Activated T-cell treated with anti-CD3 and anti-CD28 coated beads, Interleukin-2, amount 50 U/mL, for 72 hours (primary cell): ENCODE measurements around the gene ZDHHC14. TPM values are rescaled to one million over a fixed set of nuclear protein-coding genes. Genes with fewer than 3 reads are reported as not detected.

Experiments
- ATAC-seq, 2 donors: fragments of 150-1000 bp; cut with Tn5 transposase; replicated peaks in 1 of 2; 2 replicates each; pipeline ENCODE4 v1.10.0; 2021; ENCODE audit warnings: moderate library complexity in 2 of 2, mild to moderate bottlenecking in 1 of 2
- DNase-seq, 2 donors: peaks; one replicate each; pipeline ENCODE4 v3.0.0; 2021 to 2022; ENCODE audit warnings: mixed read lengths in 1 of 2
- H3K27ac Mint-ChIP-seq: one replicate; pipeline ENCODE4 v1.8.0; 2022; ENCODE audit warnings: mild to moderate bottlenecking, moderate library complexity, mixed read lengths
- H3K27me3 Mint-ChIP-seq: one replicate; pipeline ENCODE4 v1.8.0; 2022; ENCODE audit warnings: low read depth, mixed read lengths
- H3K36me3 Mint-ChIP-seq, 2 donors: one replicate each; pipeline ENCODE4 v1.8.0; 2022; ENCODE audit warnings: mixed read lengths in 2 of 2, mild to moderate bottlenecking in 1 of 2; ENCODE audit not compliant: insufficient read depth in 2 of 2
- H3K4me1 Mint-ChIP-seq: one replicate; pipeline ENCODE4 v1.8.0; 2022; ENCODE audit warnings: low read depth, mixed read lengths
- H3K4me3 Mint-ChIP-seq, 2 donors: one replicate each; pipeline ENCODE4 v1.8.0; 2022; ENCODE audit warnings: mild to moderate bottlenecking in 2 of 2, mixed read lengths in 2 of 2, moderate library complexity in 2 of 2
- H3K9me3 Mint-ChIP-seq, 2 donors: one replicate each; pipeline ENCODE4 v1.8.0; 2022; ENCODE audit warnings: mixed read lengths in 2 of 2
- total RNA-seq, 2 donors: library from RNA; stranded (reverse); gene quantifications; one replicate each; pipeline ENCODE4 v1.2.3, GENCODE V29; 2022

ZDHHC14 gene
- total RNA-seq, 2 donors from 2014 or later = 10.3 to 15.4 TPM

DNA sequence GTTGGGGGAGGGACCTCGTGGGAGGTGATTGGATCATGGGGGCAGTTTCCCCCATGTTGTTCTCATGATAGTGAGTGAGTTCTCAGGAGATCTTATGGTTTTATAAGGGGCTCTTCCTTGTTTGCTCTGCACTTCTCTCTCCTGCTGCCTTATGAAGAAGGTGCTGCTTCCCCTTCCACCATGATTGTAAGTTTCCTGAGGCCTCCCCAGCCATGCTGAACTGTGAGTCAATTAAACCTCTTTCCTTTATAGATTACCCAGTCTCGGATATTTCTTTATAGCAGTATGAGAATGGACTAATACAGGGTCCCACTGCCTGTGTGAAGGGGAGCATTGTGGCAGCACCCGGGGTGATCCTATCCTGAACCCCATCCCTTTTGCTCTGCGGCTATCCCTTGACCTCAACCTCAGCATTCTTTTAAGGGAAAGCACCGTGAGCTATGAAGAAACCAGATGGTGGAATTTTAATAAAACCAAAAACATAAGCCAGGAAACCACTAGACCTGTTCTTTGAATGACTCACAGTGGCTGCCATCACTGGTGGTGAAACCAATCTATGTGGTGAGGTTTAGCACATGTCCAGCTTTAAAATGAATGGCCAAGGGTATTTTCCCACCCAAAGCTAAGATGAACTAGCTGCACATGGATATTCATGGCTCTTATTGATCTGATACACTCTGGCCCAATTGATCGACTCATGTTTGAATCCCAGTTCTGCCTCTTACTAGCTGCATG, 62.2 kb downstream of the ZDHHC14 start:
- Mint-ChIP-seq H3K4me3 (peak overlapping the region; percentile 24 to 29), H3K27me3 (peaks cover 11% of the 10 kb centered on the region), H3K27ac (peak overlapping the region; percentile 31), H3K4me1 (peaks cover 46% of the 10 kb centered on the region), H3K36me3 (peaks cover 12 to 28% of the 10 kb centered on the region in 2 donors), H3K9me3 (peaks cover 5 to 8% of the 10 kb centered on the region in 2 donors)
- DNase-seq = peak; percentile 26 to 37
- peak; percentile 79 to 86 for ATAC-seq

DNA sequence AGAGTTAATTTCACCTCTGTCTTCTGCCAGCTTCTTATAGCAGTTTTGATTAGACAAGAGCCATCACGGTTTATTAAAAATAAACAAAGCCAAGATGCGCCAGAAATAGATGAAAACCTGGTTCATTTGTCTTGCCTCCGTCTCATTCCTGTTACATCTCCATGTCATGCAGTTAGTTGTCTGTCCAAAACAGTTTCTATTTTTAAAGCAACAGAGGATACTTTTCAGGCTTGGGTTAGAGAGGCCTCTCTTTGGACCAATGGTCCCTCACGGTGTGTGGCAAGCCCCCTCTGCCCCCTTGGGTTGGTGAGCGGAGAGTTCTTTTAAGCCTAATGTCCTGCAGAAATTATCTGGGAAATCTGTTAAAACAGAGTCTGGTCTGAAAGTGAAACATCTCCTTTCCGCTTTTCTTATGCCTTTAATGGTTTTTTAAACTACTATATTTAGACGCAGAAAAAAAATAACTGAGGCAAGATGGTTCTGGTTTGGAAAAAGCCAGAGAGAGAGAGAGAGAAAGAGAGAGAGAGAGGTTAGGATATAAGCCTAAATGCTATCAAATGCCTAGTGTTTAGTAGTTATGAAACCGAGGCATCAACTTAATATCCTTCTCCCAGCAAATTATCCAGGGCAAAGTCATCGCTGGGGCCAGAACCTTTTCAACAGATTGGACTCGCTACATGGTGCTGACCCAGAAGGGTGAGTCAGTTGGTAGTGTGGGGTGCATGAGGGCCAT, 64.5 kb downstream of the ZDHHC14 start:
- Mint-ChIP-seq H3K36me3 (peaks cover 9 to 28% of the 10 kb centered on the region in 2 donors), H3K27me3 (no peaks in the 10 kb centered on the region), H3K4me3 (no peak overlapping the region), H3K4me1 (peaks cover 36% of the 10 kb centered on the region), H3K27ac (no peak overlapping the region), H3K9me3 (peaks cover 5 to 8% of the 10 kb centered on the region in 2 donors)
- DNase-seq (no peak), ATAC-seq (no peak)

DNA sequence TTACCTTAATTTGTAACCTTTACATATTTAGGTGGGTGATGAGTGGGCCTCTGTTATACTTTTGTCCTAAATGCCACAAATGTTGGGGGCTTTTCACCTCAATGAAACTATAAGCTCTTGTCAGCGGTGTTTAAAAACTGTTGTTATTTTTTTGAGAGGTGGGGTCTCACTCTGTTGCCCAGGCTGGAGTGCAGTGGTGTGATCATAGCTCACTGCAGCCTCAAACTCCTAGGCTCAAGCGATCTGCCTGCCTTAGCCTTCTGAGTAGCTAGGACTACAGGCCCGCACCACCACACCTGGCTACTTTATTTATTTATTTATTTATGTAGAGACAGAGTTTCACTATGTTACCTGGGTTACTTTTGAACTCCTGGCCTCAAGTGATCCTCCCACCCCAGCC, 66.7 kb downstream of the ZDHHC14 start:
- no peak for ATAC-seq
- Mint-ChIP-seq H3K36me3 (peaks cover 6% of the 10 kb centered on the region in 2 donors), H3K27me3 (no peaks in the 10 kb centered on the region), H3K27ac (no peak overlapping the region), H3K4me1 (peaks cover 16% of the 10 kb centered on the region), H3K4me3 (no peak overlapping the region), H3K9me3 (peaks cover 4 to 8% of the 10 kb centered on the region in 2 donors)
- no peak for DNase-seq

- Mint-ChIP-seq H3K4me1 (no peaks in the 10 kb centered on the region), H3K27ac (no peak overlapping the region), H3K9me3 (no peaks in the 10 kb centered on the region), H3K27me3 (no peaks in the 10 kb centered on the region), H3K36me3 (no peaks in the 10 kb centered on the region), H3K4me3 (no peak overlapping the region)
- DNase-seq (no peak), ATAC-seq (no peak)
Measured at GRCh38 chr6:157449610-157450009, 68.6 kb downstream of the ZDHHC14 start.

GRCh38 chr6:157450931-157451742, 70.1 kb downstream of the ZDHHC14 start:
- peaks cover 0 to under 1% of the 10 kb centered on the region in 2 donors for H3K36me3 Mint-ChIP-seq
- peaks cover 11% of the 10 kb centered on the region for H3K4me1 Mint-ChIP-seq
- H3K27ac Mint-ChIP-seq = no peak overlapping the region
- H3K9me3 Mint-ChIP-seq = no peaks in the 10 kb centered on the region
- ATAC-seq = no peak
- no peak for DNase-seq
- no peak overlapping the region for H3K4me3 Mint-ChIP-seq
- H3K27me3 Mint-ChIP-seq = no peaks in the 10 kb centered on the region

DNA sequence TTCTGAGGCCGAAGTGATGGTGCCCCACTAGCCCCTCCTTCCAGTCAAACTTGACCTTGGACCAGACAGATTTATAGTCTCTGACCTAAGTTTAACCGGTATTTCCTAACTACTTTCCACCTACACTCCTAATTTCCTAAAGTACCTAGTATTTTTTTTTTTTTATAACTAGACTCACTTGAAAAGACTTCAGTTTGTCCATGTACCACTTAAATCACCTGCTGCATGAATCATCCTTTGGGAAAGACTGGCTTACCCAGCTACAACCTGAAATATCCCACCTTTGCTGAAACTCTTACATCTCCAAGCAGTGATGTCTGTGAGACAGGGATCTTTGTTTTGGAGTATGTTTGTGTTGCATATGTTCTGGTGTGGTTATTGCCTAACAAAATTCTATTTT, 71.1 kb downstream of the ZDHHC14 start:
- DNase-seq = no peak
- H3K36me3 Mint-ChIP-seq = peaks cover 0 to 3% of the 10 kb centered on the region in 2 donors
- H3K27me3 Mint-ChIP-seq = no peaks in the 10 kb centered on the region
- ATAC-seq = no peak
- H3K9me3 Mint-ChIP-seq = no peaks in the 10 kb centered on the region
- no peak overlapping the region for H3K4me3 Mint-ChIP-seq
- no peak overlapping the region for H3K27ac Mint-ChIP-seq
- peaks cover 18% of the 10 kb centered on the region for H3K4me1 Mint-ChIP-seq

DNA sequence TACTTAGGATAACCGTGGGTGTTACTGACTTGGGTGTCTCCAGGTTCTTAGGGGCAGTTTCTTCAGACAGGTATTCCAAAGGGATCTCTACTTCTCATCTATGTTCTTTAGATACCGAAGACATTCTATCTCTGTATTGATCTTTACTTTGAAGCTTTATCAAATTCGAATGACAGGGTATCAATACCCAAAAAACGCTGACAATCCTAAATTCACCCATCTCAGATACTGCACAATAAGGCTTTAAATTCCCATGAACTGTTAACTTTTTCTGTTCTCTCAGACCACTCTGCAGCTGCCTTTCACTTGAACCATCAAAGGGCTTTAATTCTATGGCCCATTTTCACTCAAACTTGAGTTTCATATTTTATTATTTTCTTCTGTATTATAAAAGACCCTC, 72.1 kb downstream of the ZDHHC14 start:
- Mint-ChIP-seq H3K4me1 (peaks cover 28% of the 10 kb centered on the region), H3K9me3 (no peaks in the 10 kb centered on the region), H3K4me3 (no peak overlapping the region), H3K36me3 (peaks cover 0 to 3% of the 10 kb centered on the region in 2 donors), H3K27me3 (no peaks in the 10 kb centered on the region), H3K27ac (no peak overlapping the region)
- ATAC-seq = no peak
- no peak for DNase-seq

GRCh38 chr6:157453978-157454377, 73.0 kb downstream of the ZDHHC14 start:
- Mint-ChIP-seq H3K4me3 (no peak overlapping the region), H3K9me3 (no peaks in the 10 kb centered on the region), H3K4me1 (peaks cover 32% of the 10 kb centered on the region), H3K27me3 (no peaks in the 10 kb centered on the region), H3K36me3 (peaks cover 0 to 3% of the 10 kb centered on the region in 2 donors), H3K27ac (no peak overlapping the region)
- no peak for ATAC-seq
- DNase-seq = no peak

DNA sequence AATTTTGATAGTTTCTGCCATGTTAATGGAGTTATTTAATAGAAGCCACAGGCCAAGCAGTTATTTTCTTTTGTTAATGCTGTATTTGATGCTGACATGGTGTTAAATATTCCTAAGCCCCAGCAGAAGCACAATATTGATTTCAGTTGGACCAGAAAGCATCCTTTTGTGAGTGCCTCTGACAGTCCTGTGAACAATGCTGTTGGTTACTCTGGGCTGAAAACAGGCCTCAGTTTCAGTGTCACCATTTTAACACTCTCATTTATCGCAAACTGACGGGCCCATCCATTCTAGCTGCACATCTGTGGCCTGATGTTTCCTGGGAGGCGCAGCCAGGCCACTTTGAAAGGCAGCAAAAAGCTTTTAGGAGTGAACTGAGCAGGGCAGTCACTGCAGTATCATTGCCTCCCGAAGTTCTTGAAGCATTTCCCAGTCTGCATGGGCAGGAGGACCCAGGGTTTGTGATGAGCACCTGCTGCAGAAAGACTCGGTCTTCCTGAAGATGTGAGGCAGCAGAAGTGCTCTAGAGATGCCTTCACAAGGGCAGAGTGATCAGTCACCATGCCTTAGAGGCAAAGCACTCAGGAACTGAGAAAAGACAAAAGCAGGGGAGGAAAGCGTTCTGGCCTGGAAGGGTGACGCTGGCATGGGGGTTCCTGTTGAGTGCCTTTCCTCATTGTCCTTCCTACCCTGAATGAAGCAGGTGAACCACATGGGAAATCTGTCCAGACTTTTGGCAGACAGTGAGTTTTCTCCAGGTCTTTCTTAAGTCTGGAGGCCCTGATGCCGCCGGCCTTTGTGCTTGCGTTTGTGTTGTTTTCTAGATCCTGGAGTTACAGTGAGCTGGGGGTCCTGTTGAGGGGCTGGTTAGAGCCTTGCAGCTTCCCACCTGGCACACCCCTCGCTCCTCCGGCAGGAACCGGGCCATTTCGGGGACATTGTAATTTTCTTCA, 74.0 kb downstream of the ZDHHC14 start:
- Mint-ChIP-seq H3K4me3 (no peak overlapping the region), H3K27me3 (no peaks in the 10 kb centered on the region), H3K36me3 (peaks cover 0 to 4% of the 10 kb centered on the region in 2 donors), H3K9me3 (no peaks in the 10 kb centered on the region), H3K4me1 (peaks cover 42% of the 10 kb centered on the region), H3K27ac (no peak overlapping the region)
- ATAC-seq (no peak), DNase-seq (no peak)

- Mint-ChIP-seq H3K27ac (no peak overlapping the region), H3K4me3 (peak overlapping the region; percentile 44 to 78), H3K9me3 (no peaks in the 10 kb centered on the region), H3K27me3 (no peaks in the 10 kb centered on the region), H3K4me1 (peaks cover 51% of the 10 kb centered on the region), H3K36me3 (peaks cover 0 to 4% of the 10 kb centered on the region in 2 donors)
- DNase-seq (no peak), ATAC-seq (no peak)
Measured at GRCh38 chr6:157455731-157456523, 74.9 kb downstream of the ZDHHC14 start.

- no peaks in the 10 kb centered on the region for H3K27me3 Mint-ChIP-seq
- peaks cover 0 to 4% of the 10 kb centered on the region in 2 donors for H3K36me3 Mint-ChIP-seq
- peak in 1 of 2 donors; percentile 16 for ATAC-seq
- DNase-seq = peak; percentile 21 to 43
- H3K4me1 Mint-ChIP-seq = peaks cover 56% of the 10 kb centered on the region
- H3K9me3 Mint-ChIP-seq = no peaks in the 10 kb centered on the region
- peak overlapping the region; percentile 44 to 78 for H3K4me3 Mint-ChIP-seq
- no peak overlapping the region for H3K27ac Mint-ChIP-seq
Measured at GRCh38 chr6:157456524-157456829, 75.5 kb downstream of the ZDHHC14 start.

DNA sequence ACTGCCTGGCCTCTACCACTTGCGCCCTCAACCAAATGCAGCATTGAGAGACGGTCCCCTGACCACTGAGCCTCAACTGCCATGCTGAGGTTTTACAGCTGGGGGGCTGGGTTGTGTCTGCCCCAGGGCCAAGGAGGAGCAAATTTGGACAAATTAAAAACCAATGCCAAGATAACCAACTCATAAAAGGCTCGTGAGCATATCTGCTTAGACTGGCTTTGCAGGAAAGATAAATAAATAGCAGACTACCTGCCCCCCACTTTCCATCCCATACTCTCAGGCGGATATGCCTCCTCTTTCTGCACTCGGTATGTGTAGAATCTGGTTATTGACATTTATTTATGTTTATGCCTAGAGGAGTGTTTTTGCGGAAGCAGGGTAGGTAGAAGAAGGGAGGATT, 76.8 kb downstream of the ZDHHC14 start:
- ATAC-seq (no peak), DNase-seq (no peak)
- peaks cover 0 to 4% of the 10 kb centered on the region in 2 donors for H3K36me3 Mint-ChIP-seq
- H3K4me3 Mint-ChIP-seq = no peak overlapping the region
- H3K9me3 Mint-ChIP-seq = no peaks in the 10 kb centered on the region
- no peak overlapping the region for H3K27ac Mint-ChIP-seq
- peaks cover 60% of the 10 kb centered on the region for H3K4me1 Mint-ChIP-seq
- H3K27me3 Mint-ChIP-seq = no peaks in the 10 kb centered on the region
